ENCODE results near the gene DNAJC1.
A peak's percentile ranks its signal among the peaks of the same experiment; 100 is the strongest.

DNAJC1 gene

GRCh38 chr10:21759232-21759631 lies 244.3 kb downstream of the DNAJC1 start:
- H3K23ac ChIP-seq (ENCODE audit: low read depth, low read length, poor library complexity): no peak overlapping the region
- H3K36me3 ChIP-seq (replicated peaks in 1 of 2; ENCODE audit: control insufficient read depth in 2 of 2, insufficient read depth in 2 of 2, low read length in 2 of 2): peaks cover 0 to 91% of the 10 kb centered on the region in 2 donors
- no peak overlapping the region for H2BK5ac ChIP-seq (ENCODE audit: low read length)
- H3K14ac ChIP-seq (ENCODE audit: low read length): no peak overlapping the region
- no peak overlapping the region for H3K4ac ChIP-seq (ENCODE audit: low read length)
- H3K79me1 ChIP-seq (ENCODE audit: low read depth, low read length): no peaks in the 10 kb centered on the region
- no peak for DNase-seq (ENCODE audit: low spot score)
- H3K9me3 ChIP-seq (replicated peaks in 1 of 2; ENCODE audit: control insufficient read depth in 2 of 2, insufficient read depth in 1 of 2, low read depth in 1 of 2, low read length in 2 of 2): no peaks in the 10 kb centered on the region
- H3K4me2 ChIP-seq (ENCODE audit: insufficient read depth, low read length, poor library complexity, severe bottlenecking): no peak overlapping the region
- H3K4me1 ChIP-seq (ENCODE audit: control insufficient read depth in 2 of 2, insufficient read depth in 1 of 2, low read depth in 1 of 2, low read length in 2 of 2): peaks cover 0 to 9% of the 10 kb centered on the region in 2 donors
- H3K9ac ChIP-seq (ENCODE audit: low read depth, low read length, poor library complexity): no peak overlapping the region
- H4K91ac ChIP-seq (ENCODE audit: low read depth, low read length, poor library complexity): no peak overlapping the region
- H3K4me3 ChIP-seq (ENCODE audit: low read length in 2 of 2): no peak overlapping the region
- H2AFZ ChIP-seq (ENCODE audit: low read length): no peak overlapping the region
- H2BK12ac ChIP-seq (ENCODE audit: low read length): no peak overlapping the region
- H3K27me3 ChIP-seq (ENCODE audit: control insufficient read depth in 3 of 3, insufficient read depth in 3 of 3, low read depth in 1 of 3, low read length in 3 of 3): no peaks in the 10 kb centered on the region
- H4K8ac ChIP-seq (ENCODE audit: low read depth, low read length): no peak overlapping the region
- no peak overlapping the region for H3K27ac ChIP-seq (replicated peaks; ENCODE audit: low read length)
- H2BK120ac ChIP-seq (ENCODE audit: low read depth, low read length): no peak overlapping the region
- peak overlapping the region; percentile 59 for H2AK5ac ChIP-seq (ENCODE audit: low read depth, low read length)
- no CpG with 5 or more reads among the region's 21 CpGs for WGBS, 2 donors (ENCODE audit: extremely low coverage in 2 of 2, insufficient read length in 2 of 2, insufficient replicate concordance in 1 of 2)
- H2BK15ac ChIP-seq (ENCODE audit: low read length): no peak overlapping the region
- no peak overlapping the region for H3K18ac ChIP-seq (ENCODE audit: low read length)

GRCh38 chr10:21758696-21759095 lies 244.8 kb downstream of the DNAJC1 start:
- Histone ChIP-seq H2BK12ac (ENCODE audit: low read length) (no peak overlapping the region), H3K18ac (ENCODE audit: low read length) (no peak overlapping the region), H3K79me1 (ENCODE audit: low read depth, low read length) (no peaks in the 10 kb centered on the region), H2AFZ (ENCODE audit: low read length) (no peak overlapping the region), H4K91ac (ENCODE audit: low read depth, low read length, poor library complexity) (no peak overlapping the region), H3K36me3 (replicated peaks in 1 of 2; ENCODE audit: control insufficient read depth in 2 of 2, insufficient read depth in 2 of 2, low read length in 2 of 2) (peaks cover 0 to 92% of the 10 kb centered on the region in 2 donors), H2BK5ac (ENCODE audit: low read length) (no peak overlapping the region), H3K4me3 (ENCODE audit: low read length in 2 of 2) (no peak overlapping the region), H3K27ac (replicated peaks; ENCODE audit: low read length) (no peak overlapping the region), H3K4me1 (ENCODE audit: control insufficient read depth in 2 of 2, insufficient read depth in 1 of 2, low read depth in 1 of 2, low read length in 2 of 2) (peaks cover 0 to 9% of the 10 kb centered on the region in 2 donors), H3K23ac (ENCODE audit: low read depth, low read length, poor library complexity) (no peak overlapping the region), H2BK120ac (ENCODE audit: low read depth, low read length) (no peak overlapping the region), H3K27me3 (ENCODE audit: control insufficient read depth in 3 of 3, insufficient read depth in 3 of 3, low read depth in 1 of 3, low read length in 3 of 3) (no peaks in the 10 kb centered on the region), H2AK5ac (ENCODE audit: low read depth, low read length) (no peak overlapping the region), H3K4ac (ENCODE audit: low read length) (no peak overlapping the region), H4K8ac (ENCODE audit: low read depth, low read length) (no peak overlapping the region), H3K4me2 (ENCODE audit: insufficient read depth, low read length, poor library complexity, severe bottlenecking) (no peak overlapping the region), H3K9ac (ENCODE audit: low read depth, low read length, poor library complexity) (no peak overlapping the region), H3K14ac (ENCODE audit: low read length) (no peak overlapping the region), H3K9me3 (replicated peaks in 1 of 2; ENCODE audit: control insufficient read depth in 2 of 2, insufficient read depth in 1 of 2, low read depth in 1 of 2, low read length in 2 of 2) (no peaks in the 10 kb centered on the region), H2BK15ac (ENCODE audit: low read length) (no peak overlapping the region)
- no CpG with 5 or more reads among the region's 7 CpGs for WGBS, 2 donors (ENCODE audit: extremely low coverage in 2 of 2, insufficient read length in 2 of 2, insufficient replicate concordance in 1 of 2)
- DNase-seq (ENCODE audit: low spot score): no peak

DNA sequence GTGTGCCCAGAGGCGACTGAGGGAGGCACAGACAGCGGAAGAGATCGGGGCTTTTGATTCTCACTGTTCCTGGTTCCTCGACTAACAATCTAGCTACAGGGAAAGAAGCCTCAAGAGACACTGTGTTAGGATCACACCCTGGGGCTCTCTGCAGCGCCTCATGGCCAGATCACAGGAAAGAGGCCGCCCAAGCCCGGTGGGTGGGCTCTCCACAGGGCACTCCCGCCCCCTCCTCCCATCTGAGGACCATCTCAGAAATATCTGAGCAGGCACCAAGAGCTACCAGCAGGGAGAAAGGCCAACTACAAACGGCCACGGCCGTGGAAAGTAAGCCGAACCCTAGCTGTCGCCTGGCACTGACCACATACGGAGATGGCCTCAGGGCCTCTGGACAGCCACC lies 245.3 kb downstream of the DNAJC1 start:
- no peak for DNase-seq (ENCODE audit: low spot score)
- H3K9me3 ChIP-seq (replicated peaks in 1 of 2; ENCODE audit: control insufficient read depth in 2 of 2, insufficient read depth in 1 of 2, low read depth in 1 of 2, low read length in 2 of 2): no peaks in the 10 kb centered on the region
- H2BK5ac ChIP-seq (ENCODE audit: low read length): no peak overlapping the region
- H3K14ac ChIP-seq (ENCODE audit: low read length): no peak overlapping the region
- no peak overlapping the region for H2BK120ac ChIP-seq (ENCODE audit: low read depth, low read length)
- no peak overlapping the region for H3K27ac ChIP-seq (replicated peaks; ENCODE audit: low read length)
- WGBS, 2 donors (ENCODE audit: extremely low coverage in 2 of 2, insufficient read length in 2 of 2, insufficient replicate concordance in 1 of 2): no CpG with 5 or more reads among the region's 14 CpGs
- no peak overlapping the region for H4K91ac ChIP-seq (ENCODE audit: low read depth, low read length, poor library complexity)
- no peak overlapping the region for H2AK5ac ChIP-seq (ENCODE audit: low read depth, low read length)
- H3K23ac ChIP-seq (ENCODE audit: low read depth, low read length, poor library complexity): no peak overlapping the region
- no peaks in the 10 kb centered on the region for H3K27me3 ChIP-seq (ENCODE audit: control insufficient read depth in 3 of 3, insufficient read depth in 3 of 3, low read depth in 1 of 3, low read length in 3 of 3)
- H3K79me1 ChIP-seq (ENCODE audit: low read depth, low read length): no peaks in the 10 kb centered on the region
- no peak overlapping the region for H3K4ac ChIP-seq (ENCODE audit: low read length)
- H3K9ac ChIP-seq (ENCODE audit: low read depth, low read length, poor library complexity): no peak overlapping the region
- peaks cover 0 to 92% of the 10 kb centered on the region in 2 donors for H3K36me3 ChIP-seq (replicated peaks in 1 of 2; ENCODE audit: control insufficient read depth in 2 of 2, insufficient read depth in 2 of 2, low read length in 2 of 2)
- peaks cover 0 to 9% of the 10 kb centered on the region in 2 donors for H3K4me1 ChIP-seq (ENCODE audit: control insufficient read depth in 2 of 2, insufficient read depth in 1 of 2, low read depth in 1 of 2, low read length in 2 of 2)
- H4K8ac ChIP-seq (ENCODE audit: low read depth, low read length): no peak overlapping the region
- no peak overlapping the region for H2AFZ ChIP-seq (ENCODE audit: low read length)
- H3K4me2 ChIP-seq (ENCODE audit: insufficient read depth, low read length, poor library complexity, severe bottlenecking): no peak overlapping the region
- H2BK12ac ChIP-seq (ENCODE audit: low read length): no peak overlapping the region
- H3K18ac ChIP-seq (ENCODE audit: low read length): no peak overlapping the region
- no peak overlapping the region for H3K4me3 ChIP-seq (ENCODE audit: low read length in 2 of 2)
- H2BK15ac ChIP-seq (ENCODE audit: low read length): no peak overlapping the region

DNA sequence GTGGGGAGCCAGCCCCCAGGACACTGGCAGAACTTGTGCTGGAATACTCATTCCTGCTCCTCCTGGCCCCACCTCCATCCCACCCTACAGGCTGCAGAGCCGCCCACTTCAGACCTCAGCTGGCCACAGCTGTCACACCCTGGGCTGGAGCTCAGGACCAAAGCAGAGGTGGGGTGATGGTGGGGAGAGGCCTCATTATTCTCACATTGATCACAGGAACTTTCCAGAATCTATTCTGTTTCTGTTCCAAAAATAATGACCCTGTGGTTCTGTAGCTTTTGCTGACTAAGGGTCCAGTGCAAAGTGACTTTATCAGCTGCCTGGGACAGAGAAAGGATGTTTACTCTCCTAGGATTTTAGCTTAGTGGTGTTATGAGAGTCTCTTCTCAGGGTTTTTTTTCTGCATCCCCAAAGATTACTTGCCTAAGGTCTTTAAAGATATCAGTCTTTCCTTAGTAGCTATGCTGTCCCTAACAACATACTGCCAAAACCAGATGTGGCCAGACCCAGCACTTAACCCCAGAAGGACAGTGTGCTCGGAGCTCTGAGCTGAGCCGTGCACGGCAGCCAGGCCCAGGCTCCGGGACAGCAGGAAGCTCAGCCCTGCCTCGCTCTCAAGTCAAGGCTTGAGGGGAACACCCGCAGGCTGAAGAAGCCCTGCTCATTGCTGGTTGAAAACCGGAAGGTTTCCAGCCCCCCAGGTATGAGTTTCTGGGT lies 246.2 kb downstream of the DNAJC1 start:
- no CpG with 5 or more reads among the region's 8 CpGs for WGBS, 2 donors (ENCODE audit: extremely low coverage in 2 of 2, insufficient read length in 2 of 2, insufficient replicate concordance in 1 of 2)
- H3K79me1 ChIP-seq (ENCODE audit: low read depth, low read length): no peaks in the 10 kb centered on the region
- H2BK5ac ChIP-seq (ENCODE audit: low read length): no peak overlapping the region
- no peak overlapping the region for H3K23ac ChIP-seq (ENCODE audit: low read depth, low read length, poor library complexity)
- H2AFZ ChIP-seq (ENCODE audit: low read length): no peak overlapping the region
- H3K14ac ChIP-seq (ENCODE audit: low read length): no peak overlapping the region
- peaks cover 0 to 91% of the 10 kb centered on the region in 2 donors for H3K36me3 ChIP-seq (replicated peaks in 1 of 2; ENCODE audit: control insufficient read depth in 2 of 2, insufficient read depth in 2 of 2, low read length in 2 of 2)
- no peak overlapping the region for H3K4me3 ChIP-seq (ENCODE audit: low read length in 2 of 2)
- H2BK15ac ChIP-seq (ENCODE audit: low read length): no peak overlapping the region
- no peaks in the 10 kb centered on the region for H3K27me3 ChIP-seq (ENCODE audit: control insufficient read depth in 3 of 3, insufficient read depth in 3 of 3, low read depth in 1 of 3, low read length in 3 of 3)
- H3K4me1 ChIP-seq (ENCODE audit: control insufficient read depth in 2 of 2, insufficient read depth in 1 of 2, low read depth in 1 of 2, low read length in 2 of 2): peaks cover 0 to 9% of the 10 kb centered on the region in 2 donors
- no peak overlapping the region for H3K4me2 ChIP-seq (ENCODE audit: insufficient read depth, low read length, poor library complexity, severe bottlenecking)
- H3K9me3 ChIP-seq (replicated peaks in 1 of 2; ENCODE audit: control insufficient read depth in 2 of 2, insufficient read depth in 1 of 2, low read depth in 1 of 2, low read length in 2 of 2): no peaks in the 10 kb centered on the region
- H2BK120ac ChIP-seq (ENCODE audit: low read depth, low read length): no peak overlapping the region
- H4K8ac ChIP-seq (ENCODE audit: low read depth, low read length): no peak overlapping the region
- no peak overlapping the region for H2BK12ac ChIP-seq (ENCODE audit: low read length)
- no peak overlapping the region for H3K27ac ChIP-seq (replicated peaks; ENCODE audit: low read length)
- no peak for DNase-seq (ENCODE audit: low spot score)
- H3K9ac ChIP-seq (ENCODE audit: low read depth, low read length, poor library complexity): no peak overlapping the region
- no peak overlapping the region for H2AK5ac ChIP-seq (ENCODE audit: low read depth, low read length)
- H4K91ac ChIP-seq (ENCODE audit: low read depth, low read length, poor library complexity): no peak overlapping the region
- H3K18ac ChIP-seq (ENCODE audit: low read length): peak overlapping the region; percentile 4
- no peak overlapping the region for H3K4ac ChIP-seq (ENCODE audit: low read length)
